Common myeloid progenitor, CD34-positive (primary cell): ENCODE data around the gene RECQL5.
A peak's percentile ranks its signal among the peaks of the same experiment; 100 is the strongest.

Experiments
- CTCF ChIA-PET: fragments of 350-600 bp; sonication (Branson Sonifier 250); formaldehyde crosslinking; loops from one replicate; lab custom pipeline; 2021; ENCODE audit warnings: antibody characterized with exemption; lab: Charles Lee
- POLR2A ChIA-PET: fragments of 350-600 bp; sonication (Branson Sonifier 250); formaldehyde crosslinking; loops from one replicate; lab custom pipeline; 2021; ENCODE audit warnings: antibody characterized with exemption; lab: Charles Lee
- DNase-seq, 3 donors: peaks; one replicate each; pipeline versions ENCODE4 v3.0.0 to v3.0.0-alpha.2; 2013
- H3K27ac ChIP-seq, 2 experiments: 1 replicate in 1 of 2; 2 replicates in 1 of 2; pipeline ENCODE4 v1.7.0; 2013; ENCODE audit warnings: inconsistent platforms in 2 of 2, low read length in 2 of 2, mild to moderate bottlenecking in 2 of 2, low read depth in 1 of 2, moderate library complexity in 1 of 2; ENCODE audit not compliant: severe bottlenecking in 2 of 2, insufficient read depth in 1 of 2, poor library complexity in 1 of 2
- H3K27me3 ChIP-seq, 5 experiments: replicated peaks in 2 of 5; 1 replicate in 3 of 5; 2 replicates in 2 of 5; pipeline versions ENCODE4 v1.6.1 to v1.7.0; 2013; ENCODE audit warnings: low read length in 4 of 5, mild to moderate bottlenecking in 2 of 5, moderate library complexity in 2 of 5, inconsistent platforms in 1 of 5; ENCODE audit not compliant: insufficient read depth in 5 of 5, control insufficient read depth in 4 of 5
- H3K36me3 ChIP-seq, 4 experiments: 1 replicate in 2 of 4; 2 replicates in 2 of 4; pipeline versions ENCODE4 v1.6.1 to v1.7.0; 2013; ENCODE audit warnings: low read length in 3 of 4, control low read depth in 1 of 4, mild to moderate bottlenecking in 1 of 4; ENCODE audit not compliant: control insufficient read depth in 4 of 4, insufficient read depth in 4 of 4
- H3K4me1 ChIP-seq, 4 experiments: 1 replicate in 3 of 4; 2 replicates in 1 of 4; pipeline versions ENCODE4 v1.6.1 to v1.7.1; 2013; ENCODE audit warnings: low read length in 3 of 4, mild to moderate bottlenecking in 3 of 4, control low read depth in 1 of 4, inconsistent platforms in 1 of 4, moderate library complexity in 1 of 4; ENCODE audit not compliant: control insufficient read depth in 4 of 4, insufficient read depth in 4 of 4; ENCODE audit errors: control extremely low read depth in 1 of 4
- H3K4me3 ChIP-seq, 7 experiments: 1 replicate in 4 of 7; 2 replicates in 3 of 7; pipeline versions ENCODE4 v1.5.1 to v1.7.0; 2013; ENCODE audit warnings: mild to moderate bottlenecking in 7 of 7, low read length in 6 of 7, moderate library complexity in 6 of 7, inconsistent platforms in 2 of 7, low read depth in 2 of 7, control low read depth in 1 of 7; ENCODE audit not compliant: insufficient read depth in 4 of 7, control insufficient read depth in 1 of 7; ENCODE audit errors: extremely low read depth in 1 of 7
- H3K9me3 ChIP-seq, 5 experiments: 1 replicate in 4 of 5; 2 replicates in 1 of 5; pipeline versions ENCODE4 v1.6.1 to v1.7.1; 2013; ENCODE audit warnings: low read length in 4 of 5, mild to moderate bottlenecking in 2 of 5, inconsistent platforms in 1 of 5, low read depth in 1 of 5, moderate library complexity in 1 of 5; ENCODE audit not compliant: control insufficient read depth in 4 of 5, insufficient read depth in 2 of 5; ENCODE audit errors: control extremely low read depth in 1 of 5
- WGBS: methylation state at CpG from one replicate; pipeline ENCODE4 v1.1.5; 2013; ENCODE audit not compliant: insufficient coverage; 5-methylcytosine and 5-hydroxymethylcytosine counted together

The RECQL5 gene

GRCh38 chr17:75629157-75629556 is 37.8 kb downstream of the RECQL5 start:
- no peak overlapping the region for H3K27ac ChIP-seq
- POLR2A ChIA-PET, result no interaction called here
- CTCF ChIA-PET, result interaction anchor here (1.1 to 29.3 kb wide), 8 partner anchors 8 to 124 kb away, joined by 5 to 834 read pairs (median 6); a partner anchor contains a TSS
- DNase-seq, result no peak
- 88% methylated on average over 11 of the region's 14 CpGs for WGBS
- no peak overlapping the region for H3K4me3 ChIP-seq
- no peaks in the 10 kb centered on the region for H3K27me3 ChIP-seq
- H3K9me3 ChIP-seq, result no peaks in the 10 kb centered on the region
- peaks cover 0 to 19% (median 14%) of the 10 kb centered on the region in 4 experiments for H3K4me1 ChIP-seq
- peaks cover 4 to 66% (median 40%) of the 10 kb centered on the region in 4 experiments for H3K36me3 ChIP-seq

DNA sequence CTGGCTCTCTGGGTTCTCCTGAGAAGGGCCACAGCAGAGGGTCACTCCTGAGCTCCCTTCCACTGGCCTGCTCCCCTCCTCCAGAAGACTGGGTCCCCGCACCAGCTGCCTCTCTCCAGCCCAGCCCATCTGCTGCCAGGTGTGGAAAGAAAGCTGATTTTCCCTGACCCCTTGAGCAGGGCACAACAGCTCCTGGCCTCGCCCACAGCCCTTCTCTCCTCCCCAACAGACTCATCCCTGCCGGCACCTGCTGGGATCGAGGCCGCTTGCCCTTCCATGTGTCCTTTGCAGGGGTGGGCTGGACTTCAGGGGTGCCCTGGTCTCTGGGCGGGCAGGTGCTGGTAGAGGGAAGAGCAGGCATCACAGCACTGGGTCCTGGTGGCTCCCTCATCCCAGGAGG is 38.5 kb downstream of the RECQL5 start:
- no peaks in the 10 kb centered on the region for H3K9me3 ChIP-seq
- 92% methylated on average over 6 of the region's 6 CpGs for WGBS
- no peak overlapping the region for H3K27ac ChIP-seq
- no peak for DNase-seq
- H3K4me1 ChIP-seq, result peaks cover 0 to 12% (median 7%) of the 10 kb centered on the region in 4 experiments
- no peak overlapping the region for H3K4me3 ChIP-seq
- H3K27me3 ChIP-seq, result no peaks in the 10 kb centered on the region
- POLR2A ChIA-PET, result no interaction called here
- CTCF ChIA-PET, result interaction anchor here (1.0 to 29.3 kb wide), 5 partner anchors 9 to 119 kb away, joined by 3 to 834 read pairs (median 7); a partner anchor contains a TSS
- H3K36me3 ChIP-seq, result peaks cover 4 to 68% (median 45%) of the 10 kb centered on the region in 4 experiments

DNA sequence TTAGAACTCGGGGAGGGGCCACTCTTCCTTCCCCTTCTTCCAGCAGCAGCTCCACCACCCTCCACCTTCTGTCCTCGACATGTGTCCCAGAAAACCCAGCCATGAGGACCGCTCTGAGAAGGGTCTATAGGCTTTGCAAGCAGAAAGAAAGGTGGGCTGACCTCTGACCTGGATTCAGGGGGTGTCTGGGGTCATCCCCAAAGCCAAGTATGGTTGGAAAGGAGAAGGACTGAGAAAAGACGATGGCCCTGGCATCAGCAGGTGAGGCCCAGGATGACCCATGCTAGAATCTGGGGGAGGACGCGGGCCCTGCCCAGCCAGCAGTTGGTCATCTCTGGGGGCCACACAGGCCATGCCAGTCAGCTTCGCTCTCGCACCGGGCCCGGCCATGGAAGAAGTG is 39.9 kb downstream of the RECQL5 start:
- Histone ChIP-seq H3K27ac (peak overlapping the region in 1 of 2 experiments; percentile 32), H3K27me3 (no peaks in the 10 kb centered on the region), H3K9me3 (no peaks in the 10 kb centered on the region), H3K4me1 (peaks cover 0 to 2% (median 0%) of the 10 kb centered on the region in 4 experiments), H3K36me3 (peaks cover 4 to 74% (median 49%) of the 10 kb centered on the region in 4 experiments), H3K4me3 (no peak overlapping the region)
- CTCF ChIA-PET, result interaction anchor here (4.6 to 29.3 kb wide), 3 partner anchors 15 to 120 kb away, joined by 26 to 834 read pairs (median 229); a partner anchor contains a TSS
- 100% methylated on average over 1 of the region's 10 CpGs for WGBS
- no peak for DNase-seq
- POLR2A ChIA-PET, result interaction anchor here (0.7 kb wide), 2 partner anchors 24 to 660 kb away, joined by 4 to 5 read pairs; no protein-coding TSS in a partner anchor

GRCh38 chr17:75626496-75627038 is 40.4 kb downstream of the RECQL5 start:
- Histone ChIP-seq H3K4me3 (no peak overlapping the region), H3K27ac (peak overlapping the region in 1 of 2 experiments; percentile 32), H3K27me3 (no peaks in the 10 kb centered on the region), H3K4me1 (peaks cover 0 to 2% (median 0%) of the 10 kb centered on the region in 4 experiments), H3K9me3 (no peaks in the 10 kb centered on the region), H3K36me3 (peaks cover 4 to 79% (median 50%) of the 10 kb centered on the region in 4 experiments)
- 83% methylated on average over 9 of the region's 11 CpGs for WGBS
- DNase-seq, result no peak
- CTCF ChIA-PET, result interaction anchor here (1.2 to 29.3 kb wide), 6 partner anchors 14 to 133 kb away, joined by 3 to 834 read pairs (median 16); a partner anchor contains a TSS
- POLR2A ChIA-PET, result no interaction called here

DNA sequence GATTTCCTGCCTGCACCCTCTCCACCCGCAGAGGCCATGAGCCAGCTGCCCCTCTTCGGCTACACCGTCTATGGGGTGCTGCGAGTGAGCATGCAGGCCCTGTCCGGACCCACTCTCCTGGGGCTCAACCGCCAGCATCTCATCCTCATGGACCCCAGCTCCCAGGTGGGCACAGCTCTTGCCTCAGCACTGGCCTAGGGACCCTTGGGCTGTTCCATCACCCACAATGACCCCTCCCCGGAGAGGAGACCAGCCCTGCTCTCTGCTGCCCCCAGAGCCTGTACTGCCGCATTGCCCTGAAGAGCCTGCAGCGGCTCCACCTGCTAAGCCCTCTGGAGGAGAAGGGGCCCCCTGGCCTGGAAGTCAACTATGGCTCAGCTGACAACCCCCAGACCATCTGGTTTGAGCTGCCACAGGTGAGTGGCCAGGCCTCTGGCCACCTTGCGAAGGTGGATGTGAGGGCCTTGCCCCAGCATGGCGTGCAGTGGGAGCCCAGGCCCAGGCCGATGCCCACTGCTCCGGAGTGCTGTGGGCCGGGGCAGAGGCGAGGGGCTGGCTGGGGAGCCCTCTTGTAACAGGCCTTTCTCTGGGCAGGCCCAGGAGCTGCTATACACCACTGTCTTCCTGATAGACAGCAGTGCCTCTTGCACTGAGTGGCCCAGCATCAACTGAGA is 41.0 kb downstream of the RECQL5 start:
- H3K4me3 ChIP-seq, result no peak overlapping the region
- ChIA-PET POLR2A (no interaction called here), CTCF (interaction anchor here (1.0 to 29.3 kb wide), 13 partner anchors 8 to 134 kb away, joined by 3 to 834 read pairs (median 8); partner anchors contain the start of gene SMIM5)
- H3K9me3 ChIP-seq, result no peaks in the 10 kb centered on the region
- no peaks in the 10 kb centered on the region for H3K27me3 ChIP-seq
- 89% methylated on average over 14 of the region's 15 CpGs for WGBS
- H3K4me1 ChIP-seq, result peaks cover 0 to 2% (median 0%) of the 10 kb centered on the region in 4 experiments
- H3K36me3 ChIP-seq, result peaks cover 4 to 84% (median 53%) of the 10 kb centered on the region in 4 experiments
- DNase-seq, result peak in 2 of 3 donors; percentile 50 to 51
- no peak overlapping the region for H3K27ac ChIP-seq

DNA sequence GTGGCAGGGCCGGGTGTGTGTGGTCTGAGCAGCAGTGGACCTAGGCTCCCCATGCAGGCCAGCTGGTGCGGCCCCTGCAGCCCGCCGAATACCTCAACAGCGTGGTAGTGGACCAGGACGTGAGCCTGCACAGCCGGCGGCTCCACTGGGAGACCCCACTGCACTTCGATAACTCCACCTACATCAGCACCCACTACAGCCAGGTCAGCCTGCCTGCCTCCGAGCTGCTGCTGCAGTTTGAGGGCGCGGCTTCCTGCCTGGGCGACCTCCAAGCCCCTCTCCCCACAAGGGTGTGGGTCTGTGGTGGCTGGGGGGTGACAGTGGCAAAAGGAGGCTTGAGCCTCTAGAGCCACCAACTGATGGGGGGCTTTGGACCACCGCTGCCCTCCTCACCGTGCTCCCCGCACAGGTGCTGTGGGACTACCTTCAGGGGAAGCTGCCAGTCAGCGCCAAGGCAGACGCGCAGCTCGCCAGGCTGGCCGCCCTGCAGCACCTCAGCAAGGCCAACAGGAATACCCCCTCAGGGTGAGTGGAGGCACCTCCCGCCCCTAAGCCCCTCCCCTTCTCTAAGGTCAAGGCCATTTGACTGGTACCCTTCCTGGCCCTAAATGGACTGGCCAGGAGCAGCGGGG is 42.1 kb downstream of the RECQL5 start:
- H3K4me1 ChIP-seq, result peaks cover 0 to 2% (median 0%) of the 10 kb centered on the region in 4 experiments
- H3K9me3 ChIP-seq, result no peaks in the 10 kb centered on the region
- WGBS, result 96% methylated on average over 7 of the region's 23 CpGs
- H3K27me3 ChIP-seq, result no peaks in the 10 kb centered on the region
- no peak for DNase-seq
- peaks cover 6 to 86% (median 55%) of the 10 kb centered on the region in 4 experiments for H3K36me3 ChIP-seq
- CTCF ChIA-PET, result interaction anchor here (0.6 to 29.3 kb wide), 13 partner anchors 9 to 135 kb away, joined by 3 to 834 read pairs (median 8); partner anchors contain the start of gene SMIM5
- POLR2A ChIA-PET, result no interaction called here
- no peak overlapping the region for H3K27ac ChIP-seq
- no peak overlapping the region for H3K4me3 ChIP-seq
